Liver (tissue), 3 donors: ENCODE results near the gene HOXB5.

Source experiments
- ATF3 ChIP-seq: IDR thresholded peaks from 2 replicates; pipeline ENCODE4 v1.6.1; 2016; ENCODE audit warnings: antibody characterized with exemption
- CTCF ChIP-seq: fragments of 150-350 bp; IDR thresholded peaks from 2 replicates; pipeline ENCODE4 v1.5.1; 2017; ENCODE audit warnings: improper control_type of control experiment, low read depth, low read length; ENCODE audit not compliant: missing input control
- EGR1 ChIP-seq, 2 donors: IDR thresholded peaks; 2 replicates each; pipeline ENCODE4 v1.6.1; 2016 to 2018; ENCODE audit warnings: antibody characterized with exemption in 2 of 2, low read depth in 2 of 2
- FOXA1 ChIP-seq: IDR thresholded peaks from 2 replicates; pipeline ENCODE4 v1.6.1; 2016; ENCODE audit warnings: antibody characterized with exemption
- GABPA ChIP-seq, 2 donors: IDR thresholded peaks in 1 of 2; conservative IDR thresholded peaks in 1 of 2; 2 replicates each; pipeline ENCODE4 v1.6.1; 2016; ENCODE audit warnings: antibody characterized with exemption in 2 of 2, mild to moderate bottlenecking in 1 of 2, moderate library complexity in 1 of 2
- JUND ChIP-seq, 2 donors: IDR thresholded peaks; 2 replicates each; pipeline ENCODE4 v1.6.1; 2016; ENCODE audit warnings: antibody characterized with exemption in 2 of 2
- MAX ChIP-seq: IDR thresholded peaks from 2 replicates; pipeline ENCODE4 v1.6.1; 2016; ENCODE audit warnings: antibody characterized with exemption
- RAD21 ChIP-seq, 2 donors: IDR thresholded peaks; 2 replicates each; pipeline ENCODE4 v1.6.1; 2016; ENCODE audit warnings: antibody characterized with exemption in 2 of 2, mild to moderate bottlenecking in 2 of 2
- REST ChIP-seq: IDR thresholded peaks from 2 replicates; pipeline ENCODE4 v1.6.1; 2016; ENCODE audit warnings: antibody characterized with exemption, mild to moderate bottlenecking
- RXRA ChIP-seq, 2 donors: IDR thresholded peaks; 2 replicates each; pipeline ENCODE4 v1.6.1; 2017 to 2018; ENCODE audit warnings: antibody characterized with exemption in 2 of 2, mild to moderate bottlenecking in 1 of 2
- TAF1 ChIP-seq: conservative IDR thresholded peaks from 2 replicates; pipeline ENCODE4 v1.6.1; 2016; ENCODE audit warnings: antibody characterized with exemption, mild to moderate bottlenecking
- TF ChIP-seq, protein P1 (sequence below): IDR thresholded peaks from 2 replicates; pipeline ENCODE4 v1.6.1; 2016; ENCODE audit warnings: antibody characterized with exemption
- donor health status: healthy.
- donor health status: healthy.

DNA sequence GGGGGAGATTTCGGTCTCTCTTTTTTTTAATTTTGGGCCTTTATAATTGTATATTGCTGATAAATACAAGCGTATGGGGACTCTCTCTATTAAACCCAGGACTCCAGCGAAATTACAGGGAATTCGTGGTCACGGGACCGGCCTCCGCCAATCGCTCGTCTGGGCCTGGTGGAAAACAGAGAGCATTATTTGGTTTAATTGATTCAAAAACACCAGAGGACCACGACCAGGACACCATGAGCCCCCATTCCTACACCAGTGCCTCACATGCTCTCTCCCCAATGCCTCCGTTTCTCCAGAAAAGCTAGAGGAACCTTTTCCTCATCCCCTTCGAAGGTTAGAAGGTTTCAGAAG is 48.6 kb downstream of the HOXB5 start, which contains the start of gene HOXB2:
- TF ChIP-seq CTCF (no peak), RAD21 (IDR thresholded peaks at IDR 0.05) (no peak), MAX (no peak), ATF3 (no peak), TAF1 (no peak), RXRA (IDR thresholded peaks at IDR 0.05) (no peak), GABPA (IDR thresholded peaks at IDR 0.05 in 1 of 2, conservative IDR thresholded peaks at IDR 0.05 in 1 of 2) (no peak), REST (no peak), JUND (IDR thresholded peaks at IDR 0.05) (no peak), FOXA1 (no peak), EGR1 (IDR thresholded peaks at IDR 0.05; ENCODE audit: low read depth in 2 of 2) (no peak)
- TF ChIP-seq, protein P1, sequence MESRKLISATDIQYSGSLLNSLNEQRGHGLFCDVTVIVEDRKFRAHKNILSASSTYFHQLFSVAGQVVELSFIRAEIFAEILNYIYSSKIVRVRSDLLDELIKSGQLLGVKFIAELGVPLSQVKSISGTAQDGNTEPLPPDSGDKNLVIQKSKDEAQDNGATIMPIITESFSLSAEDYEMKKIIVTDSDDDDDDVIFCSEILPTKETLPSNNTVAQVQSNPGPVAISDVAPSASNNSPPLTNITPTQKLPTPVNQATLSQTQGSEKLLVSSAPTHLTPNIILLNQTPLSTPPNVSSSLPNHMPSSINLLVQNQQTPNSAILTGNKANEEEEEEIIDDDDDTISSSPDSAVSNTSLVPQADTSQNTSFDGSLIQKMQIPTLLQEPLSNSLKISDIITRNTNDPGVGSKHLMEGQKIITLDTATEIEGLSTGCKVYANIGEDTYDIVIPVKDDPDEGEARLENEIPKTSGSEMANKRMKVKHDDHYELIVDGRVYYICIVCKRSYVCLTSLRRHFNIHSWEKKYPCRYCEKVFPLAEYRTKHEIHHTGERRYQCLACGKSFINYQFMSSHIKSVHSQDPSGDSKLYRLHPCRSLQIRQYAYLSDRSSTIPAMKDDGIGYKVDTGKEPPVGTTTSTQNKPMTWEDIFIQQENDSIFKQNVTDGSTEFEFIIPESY, result no peak
